ENCODE data around the gene CYYR1.

- no peak for TF ChIP-seq CTCF (conservative IDR thresholded peaks at IDR 0.05 in 1 of 2, IDR thresholded peaks at IDR 0.05 in 1 of 2; ENCODE audit: extremely low read depth in 1 of 2, insufficient read depth in 1 of 2, low read depth in 1 of 2, low read length in 2 of 2)
- no peak for TF ChIP-seq EZH2 (IDR thresholded peaks at IDR 0.05; ENCODE audit: borderline replicate concordance, low read length)
These were observed at the start of gene CYYR1 for GRCh38 chr21:26572702-26573381.
